Amniotic epithelial cell (primary cell): ENCODE data around the gene COL16A1.

Experiments
- DNase-seq: peaks from one replicate; pipeline ENCODE4 v3.0.0-alpha.2; 2010; ENCODE audit warnings: low read depth

Gene COL16A1

DNA sequence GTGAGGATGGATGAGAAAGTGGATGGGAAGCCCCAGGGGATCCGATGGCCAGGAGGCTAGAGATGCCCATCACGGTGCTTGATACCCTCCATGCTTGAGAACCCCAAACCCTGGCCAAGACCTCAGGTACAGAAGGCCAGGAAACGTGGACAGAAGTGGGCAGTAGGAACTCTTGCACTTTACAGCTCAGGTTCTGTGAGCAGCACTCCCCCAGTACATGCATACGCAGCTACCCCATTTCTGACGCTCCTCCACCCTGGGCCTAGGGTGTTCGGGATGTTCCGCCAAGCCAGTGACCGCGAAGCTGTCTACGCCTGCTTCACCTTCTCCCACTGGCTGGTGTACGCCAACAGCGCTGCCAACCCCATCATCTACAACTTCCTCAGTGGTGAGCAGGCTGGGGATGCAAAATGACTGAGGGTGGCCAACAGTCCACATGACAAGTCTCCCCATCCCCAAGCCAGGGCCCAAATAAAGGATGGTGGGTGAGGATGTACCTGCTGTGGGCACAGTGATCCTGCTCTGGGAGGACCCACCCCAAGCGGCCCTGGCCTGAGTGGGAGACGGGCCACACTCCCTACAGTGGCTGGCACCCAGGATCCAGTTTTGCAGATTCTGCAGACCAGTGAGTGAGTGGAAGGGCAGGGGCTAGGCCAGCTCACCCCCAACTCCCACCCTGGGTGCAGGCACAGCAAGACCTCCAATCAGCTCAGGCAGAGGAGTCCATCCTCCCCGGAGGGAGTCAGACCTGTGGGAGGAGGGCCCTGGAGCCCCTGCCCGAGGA is 78.9 kb downstream of the COL16A1 start:
- no peak for DNase-seq

DNA sequence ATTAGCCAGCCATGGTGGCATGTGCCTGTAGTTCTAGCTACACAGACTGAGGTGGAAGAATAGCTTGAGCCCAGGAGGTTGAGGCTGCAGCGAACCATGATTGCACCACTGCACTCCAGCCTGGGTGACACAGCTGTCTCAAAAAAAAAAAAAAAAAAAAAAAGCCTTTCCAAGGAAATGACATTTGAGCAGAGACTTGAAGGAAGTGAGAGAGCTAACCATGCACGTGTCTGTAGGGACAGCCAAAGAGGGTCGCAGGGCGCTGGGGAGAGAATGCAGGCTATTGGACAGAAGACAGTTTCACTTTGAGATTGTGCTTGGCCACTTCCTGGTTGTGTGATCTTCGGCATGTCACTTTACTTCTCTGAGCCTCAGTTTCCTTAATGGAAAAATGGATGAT is 79.5 kb downstream of the COL16A1 start:
- no peak for DNase-seq

GRCh38 chr1:31623365-31623764 is 80.5 kb downstream of the COL16A1 start:
- no peak for DNase-seq

DNA sequence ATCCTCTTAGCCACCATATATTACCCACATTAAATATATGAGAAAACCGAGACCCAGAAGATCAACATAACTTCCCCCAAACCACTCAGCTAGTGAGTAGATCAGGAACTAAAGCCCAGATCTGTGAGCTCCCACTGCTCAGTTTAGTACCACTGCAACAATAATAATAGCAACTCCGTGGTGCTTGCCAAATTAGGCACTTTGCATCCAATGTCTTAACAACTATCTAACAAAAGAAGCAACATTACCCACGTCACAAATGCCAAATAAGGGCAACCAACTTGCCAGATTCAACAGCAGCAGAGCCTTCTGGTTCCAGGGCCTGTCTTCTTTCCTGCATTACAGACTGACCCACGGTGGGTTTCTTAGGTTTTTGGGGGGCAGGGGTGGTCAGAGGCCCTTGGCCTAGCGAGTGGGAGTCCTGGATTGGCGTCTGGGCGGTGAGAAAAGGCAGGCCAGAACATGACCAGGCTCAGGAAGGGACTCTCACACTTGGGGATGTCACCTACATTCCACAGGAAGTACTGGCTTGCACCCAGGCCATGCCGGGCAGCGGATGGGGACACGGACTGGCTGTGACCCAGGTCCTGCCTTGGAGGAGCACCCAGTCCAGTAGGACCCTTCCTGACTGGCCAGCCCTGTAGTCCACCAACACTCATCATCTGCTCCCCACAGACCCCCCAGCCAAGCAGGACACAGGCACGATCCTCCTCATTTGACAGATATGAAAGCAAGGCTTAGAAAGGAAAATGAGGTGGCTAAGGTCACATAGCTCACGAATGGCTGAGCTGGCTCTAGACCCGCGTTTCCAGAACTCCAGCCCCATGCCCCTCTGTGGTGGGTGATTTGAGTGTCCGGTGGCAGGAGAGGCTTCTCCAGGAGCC is 81.7 kb downstream of the COL16A1 start:
- no peak for DNase-seq

GRCh38 chr1:31621498-31621820 is 82.4 kb downstream of the COL16A1 start:
- no peak for DNase-seq

- DNase-seq = no peak
Measured at GRCh38 chr1:31620631-31621497, 83.0 kb downstream of the COL16A1 start.

DNA sequence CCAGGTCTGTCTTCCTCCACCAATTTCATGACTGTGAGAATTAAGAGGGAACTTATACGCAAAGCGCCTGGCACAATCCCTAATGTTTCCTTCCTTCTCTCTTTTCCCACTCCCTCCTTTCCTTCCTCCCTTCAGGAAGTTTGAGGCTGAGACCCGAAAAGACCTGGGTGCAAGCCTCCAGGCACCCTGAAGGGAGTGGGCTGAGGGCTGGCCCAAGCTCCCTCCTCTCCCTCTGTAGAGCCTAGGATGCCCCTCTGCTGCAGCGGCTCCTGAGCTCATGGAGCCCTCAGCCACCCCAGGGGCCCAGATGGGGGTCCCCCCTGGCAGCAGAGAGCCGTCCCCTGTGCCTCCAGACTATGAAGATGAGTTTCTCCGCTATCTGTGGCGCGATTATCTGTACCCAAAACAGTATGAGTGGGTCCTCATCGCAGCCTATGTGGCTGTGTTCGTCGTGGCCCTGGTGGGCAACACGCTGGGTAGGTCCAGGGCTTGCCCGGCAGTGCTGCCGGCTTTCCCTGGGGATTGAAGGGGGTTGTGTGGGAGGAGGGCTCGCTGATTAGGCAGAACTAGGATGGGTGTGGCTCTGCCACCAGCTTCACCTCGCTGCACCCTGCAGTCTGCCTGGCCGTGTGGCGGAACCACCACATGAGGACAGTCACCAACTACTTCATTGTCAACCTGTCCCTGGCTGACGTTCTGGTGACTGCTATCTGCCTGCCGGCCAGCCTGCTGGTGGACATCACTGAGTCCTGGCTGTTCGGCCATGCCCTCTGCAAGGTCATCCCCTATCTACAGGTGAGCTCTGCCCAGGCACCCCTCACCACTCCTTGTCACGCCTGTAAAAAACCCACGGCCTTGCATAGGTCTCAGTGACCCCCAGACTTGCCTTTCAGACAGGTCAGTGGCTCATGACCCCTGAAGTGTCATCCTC is 84.6 kb downstream of the COL16A1 start:
- no peak for DNase-seq

GRCh38 chr1:31617916-31618746 is 85.7 kb downstream of the COL16A1 start:
- DNase-seq = no peak

GRCh38 chr1:31617218-31617915 is 86.5 kb downstream of the COL16A1 start, which contains the start of gene HCRTR1:
Gene HCRTR1, plus strand, starts transcription at chr1:31617689. Its CDS starts 1,504 bp downstream, at chr1:31619193.
- no peak for DNase-seq

DNA sequence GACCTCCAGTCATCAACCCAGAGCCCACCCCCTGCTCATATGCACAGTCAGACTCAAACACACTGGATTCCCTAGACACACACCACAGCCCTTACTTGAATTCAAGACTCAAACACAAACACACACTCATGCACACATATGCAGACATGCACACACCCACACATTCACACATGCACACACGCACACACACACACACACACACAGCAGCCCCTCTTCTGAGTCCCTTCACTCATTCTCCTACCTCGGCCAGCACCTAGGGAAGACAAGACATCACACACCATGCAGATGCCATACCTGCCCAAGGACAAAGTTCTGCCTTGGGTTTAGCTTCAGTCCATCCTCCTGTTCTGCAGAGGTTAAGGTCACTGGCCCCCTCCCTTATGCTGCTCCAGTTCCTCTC is 87.9 kb downstream of the COL16A1 start:
- DNase-seq = no peak

DNA sequence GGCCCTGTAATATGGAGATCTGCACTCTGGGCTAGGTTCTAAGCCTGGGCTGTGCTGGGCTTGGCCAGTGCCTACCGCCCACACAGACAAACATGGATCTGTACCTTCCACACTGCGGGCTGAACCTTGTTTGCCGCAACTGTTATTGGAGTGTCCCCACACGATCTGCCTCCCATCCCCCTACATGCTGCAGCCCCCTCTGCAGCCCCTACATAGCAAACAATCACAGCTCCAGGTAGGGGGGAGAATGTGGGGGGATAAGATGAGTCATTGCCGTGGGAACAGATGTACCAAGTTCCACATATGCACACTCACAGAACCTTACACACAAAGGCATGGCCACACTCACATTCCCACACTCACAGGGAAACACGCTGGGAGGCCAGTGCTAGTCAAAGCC is 88.4 kb downstream of the COL16A1 start:
- DNase-seq = peak; percentile 18

DNA sequence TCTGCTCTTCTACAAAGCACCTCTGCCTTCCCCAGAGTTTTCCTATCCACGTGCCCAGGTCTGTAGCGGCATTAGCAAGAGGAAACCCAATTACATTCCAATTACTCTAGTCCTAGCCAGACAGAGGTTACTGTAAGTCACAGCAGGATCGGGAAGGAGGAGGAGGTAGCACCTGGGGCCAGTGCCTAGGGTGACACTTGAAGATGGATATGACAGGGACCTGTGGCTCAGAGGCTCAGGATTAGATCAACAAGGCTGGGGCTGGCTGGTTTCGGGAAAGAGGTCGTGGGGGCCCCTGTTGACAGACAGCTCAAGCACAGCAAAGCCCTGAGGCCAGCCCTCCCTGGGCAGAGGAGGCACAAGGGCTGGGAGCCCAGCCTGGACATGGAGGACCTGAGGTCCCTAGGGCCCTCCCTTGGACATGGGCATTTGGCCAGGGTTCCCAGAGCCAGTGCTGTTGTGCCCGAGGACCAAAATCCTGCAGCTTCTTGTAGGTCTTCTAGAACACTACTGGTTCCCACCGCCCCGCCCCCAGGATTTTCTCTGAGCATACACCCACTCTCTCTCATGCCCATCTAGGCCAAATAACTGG is 89.3 kb downstream of the COL16A1 start:
- no peak for DNase-seq

DNA sequence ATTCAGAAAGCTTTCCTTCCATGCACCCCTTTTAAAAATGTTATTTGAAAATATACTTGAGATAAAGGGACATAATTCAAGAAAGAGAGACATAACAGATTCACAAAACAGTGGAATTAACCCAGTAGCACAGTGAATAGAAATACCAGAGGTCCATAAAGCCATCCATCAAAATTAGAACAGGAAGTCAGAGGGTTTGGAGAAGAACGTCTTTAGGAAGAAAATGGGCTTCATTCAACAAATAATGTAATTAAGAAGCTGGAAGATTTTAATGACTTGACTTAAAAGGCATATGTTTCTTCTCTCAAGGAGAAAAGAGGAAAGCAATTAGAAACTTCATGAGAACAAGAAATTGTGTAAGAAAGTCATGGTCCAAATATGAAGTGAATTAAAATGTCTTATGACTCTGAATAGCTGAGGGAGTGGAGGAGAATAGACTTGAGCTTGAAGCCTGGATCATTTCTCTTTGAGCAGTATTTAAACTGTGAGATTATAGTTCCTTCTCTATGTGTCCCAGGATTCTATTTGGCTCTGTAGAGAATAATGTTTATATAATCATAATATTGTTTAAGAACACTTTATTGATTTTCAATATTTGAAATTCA is 94.2 kb downstream of the COL16A1 start:
- no peak for DNase-seq

DNA sequence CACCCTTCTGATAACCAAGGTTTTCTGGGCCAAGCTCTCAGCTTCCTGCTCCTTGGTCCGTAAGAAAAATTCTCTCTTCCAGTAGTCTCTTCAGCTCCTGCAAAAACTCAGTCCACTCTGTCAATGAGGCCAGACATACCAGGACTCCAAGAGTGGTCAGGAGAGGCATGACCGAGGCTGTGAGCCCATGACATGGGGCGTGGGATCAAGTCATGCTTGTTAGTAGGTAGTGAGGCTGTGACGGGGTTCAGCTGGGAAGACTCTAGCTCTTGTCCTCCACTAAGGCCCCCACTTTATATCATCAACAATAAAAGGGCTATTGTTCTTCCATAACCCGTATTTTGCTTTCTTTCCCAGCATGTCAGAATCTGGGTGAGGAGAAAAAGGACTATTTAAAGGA is 96.5 kb downstream of the COL16A1 start:
- no peak for DNase-seq

DNA sequence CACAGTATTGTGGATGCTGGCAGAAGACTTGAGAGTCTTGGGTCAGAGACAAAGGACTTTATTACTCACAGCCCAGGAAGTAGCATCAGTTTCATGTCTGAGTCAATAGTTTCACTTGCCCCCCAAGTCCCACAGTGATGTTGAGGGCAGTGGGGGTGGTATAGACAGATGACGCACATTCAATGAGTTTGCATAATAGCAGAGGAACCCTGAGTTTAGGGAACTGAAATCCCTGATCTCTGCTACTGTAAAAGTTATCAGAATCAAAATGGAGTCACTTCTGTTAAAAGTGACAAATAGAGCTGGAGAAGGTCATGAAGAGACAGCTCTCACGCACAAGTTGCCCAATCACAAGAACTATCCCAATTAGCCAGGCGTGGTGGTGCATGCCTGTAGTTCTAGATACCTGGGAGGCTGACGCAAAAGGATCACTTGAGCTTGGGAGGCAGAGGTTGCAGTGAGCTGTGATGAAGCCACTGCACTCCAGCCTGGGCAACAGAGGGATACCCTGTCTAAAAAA is 97.8 kb downstream of the COL16A1 start:
- DNase-seq = no peak
